SW 1271 (cell line): ENCODE measurements around the gene TCF7L1.

Experiments used
- DNase-seq, 2 experiments: peaks; one replicate each; lab custom pipeline; 2025; lab: John Stamatoyannopoulos, UW

Gene TCF7L1

GRCh38 chr2:85356186-85356585 is 223.0 kb downstream of the TCF7L1 start:
- DNase-seq: no peak

- no peak for DNase-seq
Measured at GRCh38 chr2:85357736-85358135, 224.5 kb downstream of the TCF7L1 start.
